Measurements from ENCODE around the gene CDK5. TPM values are rescaled to one million over a fixed set of nuclear protein-coding genes. Genes with fewer than 3 reads are reported as not detected.
"Not testable (repeated sequence)": the region's sequence is repeated elsewhere in the genome, so short reads cannot be mapped to it uniquely, and the experiment has no call there.

CDK5 gene
- total RNA-seq, 1 donor from 2014 or later: 47.9 TPM

DNA sequence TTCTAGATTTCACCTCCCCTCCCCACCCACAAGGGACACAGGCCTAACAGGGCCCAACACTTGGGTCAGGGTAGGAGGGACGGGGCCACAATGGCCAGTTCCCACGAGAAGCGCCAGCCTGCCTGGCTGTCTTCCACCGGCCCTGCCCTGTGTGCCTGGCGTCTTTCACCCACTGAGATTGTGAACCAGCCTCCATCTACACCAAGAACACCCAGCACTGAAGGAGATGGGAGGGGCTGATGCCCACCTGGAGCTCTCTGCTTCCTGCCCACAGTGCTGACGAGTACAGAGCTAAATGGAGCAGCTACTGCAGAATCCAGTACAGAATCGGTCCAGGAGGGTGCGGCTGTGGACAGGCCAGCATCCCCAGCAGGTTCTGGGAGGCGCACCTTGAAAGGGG, 11.7 kb downstream of the CDK5 start:
- Histone ChIP-seq H3K27ac (ENCODE audit: low read depth, low read length) (no peak overlapping the region), H3K36me3 (ENCODE audit: insufficient read depth, low read length) (no peaks in the 10 kb centered on the region), H3K4me3 (ENCODE audit: insufficient read depth, low read depth, low read length) (no peak overlapping the region), H3K4me2 (ENCODE audit: low read length) (no peak overlapping the region), H3K9ac (ENCODE audit: low read length) (no peak overlapping the region), H4K20me1 (ENCODE audit: insufficient read depth, low read length) (peaks cover 7% of the 10 kb centered on the region), H3K27me3 (ENCODE audit: insufficient read depth, low read length) (peaks cover 5% of the 10 kb centered on the region), H3K79me2 (ENCODE audit: insufficient read depth, low read length) (no peaks in the 10 kb centered on the region), H3K4me1 (ENCODE audit: insufficient read depth, low read length) (peaks cover 11% of the 10 kb centered on the region), H3K9me3 (ENCODE audit: insufficient read depth, low read depth, low read length) (no peaks in the 10 kb centered on the region), H2AFZ (ENCODE audit: low read depth, low read length) (no peak overlapping the region)
- H3K9me3 Mint-ChIP-seq (ENCODE audit: unreplicated experiment): no peaks in the 10 kb centered on the region
- no peak for FAIRE-seq
- H3K4me1 Mint-ChIP-seq (ENCODE audit: low read depth, unreplicated experiment): peaks cover 12% of the 10 kb centered on the region
- peaks cover 8% of the 10 kb centered on the region for H3K27me3 Mint-ChIP-seq (ENCODE audit: low read depth, unreplicated experiment)
- H3K36me3 Mint-ChIP-seq (ENCODE audit: low read depth, unreplicated experiment): peaks cover 8% of the 10 kb centered on the region
- DNase-seq (ENCODE audit: low read depth): no peak
- TF ChIP-seq, protein P1, sequence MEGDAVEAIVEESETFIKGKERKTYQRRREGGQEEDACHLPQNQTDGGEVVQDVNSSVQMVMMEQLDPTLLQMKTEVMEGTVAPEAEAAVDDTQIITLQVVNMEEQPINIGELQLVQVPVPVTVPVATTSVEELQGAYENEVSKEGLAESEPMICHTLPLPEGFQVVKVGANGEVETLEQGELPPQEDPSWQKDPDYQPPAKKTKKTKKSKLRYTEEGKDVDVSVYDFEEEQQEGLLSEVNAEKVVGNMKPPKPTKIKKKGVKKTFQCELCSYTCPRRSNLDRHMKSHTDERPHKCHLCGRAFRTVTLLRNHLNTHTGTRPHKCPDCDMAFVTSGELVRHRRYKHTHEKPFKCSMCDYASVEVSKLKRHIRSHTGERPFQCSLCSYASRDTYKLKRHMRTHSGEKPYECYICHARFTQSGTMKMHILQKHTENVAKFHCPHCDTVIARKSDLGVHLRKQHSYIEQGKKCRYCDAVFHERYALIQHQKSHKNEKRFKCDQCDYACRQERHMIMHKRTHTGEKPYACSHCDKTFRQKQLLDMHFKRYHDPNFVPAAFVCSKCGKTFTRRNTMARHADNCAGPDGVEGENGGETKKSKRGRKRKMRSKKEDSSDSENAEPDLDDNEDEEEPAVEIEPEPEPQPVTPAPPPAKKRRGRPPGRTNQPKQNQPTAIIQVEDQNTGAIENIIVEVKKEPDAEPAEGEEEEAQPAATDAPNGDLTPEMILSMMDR (IDR thresholded peaks at IDR 0.05; ENCODE audit: insufficient read depth, low read depth, low read length): no peak
- TF ChIP-seq EZH2 (IDR thresholded peaks at IDR 0.05; ENCODE audit: insufficient read depth, low read length): no peak
- no peak overlapping the region for H3K4me3 Mint-ChIP-seq (ENCODE audit: unreplicated experiment)
- no peak overlapping the region for H3K27ac Mint-ChIP-seq (ENCODE audit: unreplicated experiment)

DNA sequence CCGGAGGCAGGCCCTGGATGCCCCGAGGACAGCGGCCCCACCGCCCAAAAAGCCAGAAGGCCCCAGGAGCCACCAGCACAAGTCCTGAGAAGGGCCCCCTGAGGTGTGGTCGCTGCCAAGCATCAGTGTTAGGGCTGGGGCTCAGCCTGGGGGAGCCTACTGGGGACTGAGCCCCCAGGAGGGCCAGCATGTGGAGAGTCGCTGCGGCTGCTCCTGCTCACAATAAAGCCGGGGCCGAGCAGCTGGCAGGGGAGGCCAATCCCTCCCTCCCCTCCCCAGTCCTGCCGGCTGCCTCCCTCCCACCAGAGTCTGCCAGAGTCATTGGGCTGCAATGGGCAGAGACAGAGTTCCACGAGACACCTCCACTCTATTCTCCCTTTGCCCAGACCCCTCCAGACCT, 12.4 kb downstream of the CDK5 start:
- Mint-ChIP-seq H3K4me1 (ENCODE audit: low read depth, unreplicated experiment) (peaks cover 14% of the 10 kb centered on the region), H3K27me3 (ENCODE audit: low read depth, unreplicated experiment) (peaks cover 6% of the 10 kb centered on the region), H3K4me3 (ENCODE audit: unreplicated experiment) (no peak overlapping the region), H3K36me3 (ENCODE audit: low read depth, unreplicated experiment) (peaks cover 8% of the 10 kb centered on the region), H3K27ac (ENCODE audit: unreplicated experiment) (no peak overlapping the region), H3K9me3 (ENCODE audit: unreplicated experiment) (no peaks in the 10 kb centered on the region)
- FAIRE-seq (no peak), DNase-seq (ENCODE audit: low read depth) (no peak)
- H2AFZ ChIP-seq (ENCODE audit: low read depth, low read length): no peak overlapping the region
- H3K27me3 ChIP-seq (ENCODE audit: insufficient read depth, low read length): peaks cover 4% of the 10 kb centered on the region
- no peaks in the 10 kb centered on the region for H3K36me3 ChIP-seq (ENCODE audit: insufficient read depth, low read length)
- no peaks in the 10 kb centered on the region for H3K79me2 ChIP-seq (ENCODE audit: insufficient read depth, low read length)
- H4K20me1 ChIP-seq (ENCODE audit: insufficient read depth, low read length): peaks cover 6% of the 10 kb centered on the region
- no peak overlapping the region for H3K9ac ChIP-seq (ENCODE audit: low read length)
- no peak overlapping the region for H3K27ac ChIP-seq (ENCODE audit: low read depth, low read length)
- no peak overlapping the region for H3K4me3 ChIP-seq (ENCODE audit: insufficient read depth, low read depth, low read length)
- H3K9me3 ChIP-seq (ENCODE audit: insufficient read depth, low read depth, low read length): no peaks in the 10 kb centered on the region
- H3K4me2 ChIP-seq (ENCODE audit: low read length): no peak overlapping the region
- peaks cover 8% of the 10 kb centered on the region for H3K4me1 ChIP-seq (ENCODE audit: insufficient read depth, low read length)
- no peak for TF ChIP-seq EZH2 (IDR thresholded peaks at IDR 0.05; ENCODE audit: insufficient read depth, low read length)
- TF ChIP-seq, protein P1 (IDR thresholded peaks at IDR 0.05; ENCODE audit: insufficient read depth, low read depth, low read length): no peak

DNA sequence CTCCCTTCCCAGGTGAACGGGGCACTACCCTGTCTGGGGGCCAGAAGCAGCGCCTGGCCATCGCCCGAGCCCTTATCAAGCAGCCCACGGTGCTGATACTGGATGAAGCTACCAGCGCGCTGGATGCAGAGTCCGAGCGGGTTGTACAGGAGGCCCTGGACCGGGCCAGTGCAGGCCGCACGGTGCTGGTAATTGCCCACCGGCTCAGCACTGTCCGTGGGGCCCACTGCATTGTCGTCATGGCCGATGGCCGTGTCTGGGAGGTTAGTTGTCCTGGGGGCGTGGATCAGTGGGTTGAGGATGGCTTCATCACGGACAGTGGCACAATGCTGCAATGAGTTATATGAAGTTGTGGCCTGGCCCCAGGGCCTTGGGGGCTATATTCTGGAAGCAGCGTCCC, 13.7 kb downstream of the CDK5 start:
- H3K27me3 Mint-ChIP-seq (ENCODE audit: low read depth, unreplicated experiment): no peaks in the 10 kb centered on the region
- no peaks in the 10 kb centered on the region for H3K9me3 Mint-ChIP-seq (ENCODE audit: unreplicated experiment)
- H4K20me1 ChIP-seq (ENCODE audit: insufficient read depth, low read length): no peaks in the 10 kb centered on the region
- no peak overlapping the region for H3K4me3 ChIP-seq (ENCODE audit: insufficient read depth, low read depth, low read length)
- H3K9ac ChIP-seq (ENCODE audit: low read length): no peak overlapping the region
- no peak overlapping the region for H2AFZ ChIP-seq (ENCODE audit: low read depth, low read length)
- peaks cover 21% of the 10 kb centered on the region for H3K4me1 ChIP-seq (ENCODE audit: insufficient read depth, low read length)
- H3K27me3 ChIP-seq (ENCODE audit: insufficient read depth, low read length): no peaks in the 10 kb centered on the region
- FAIRE-seq (no peak), DNase-seq (ENCODE audit: low read depth) (no peak)
- H3K4me1 Mint-ChIP-seq (ENCODE audit: low read depth, unreplicated experiment): peaks cover 26% of the 10 kb centered on the region
- no peaks in the 10 kb centered on the region for H3K79me2 ChIP-seq (ENCODE audit: insufficient read depth, low read length)
- H3K36me3 ChIP-seq (ENCODE audit: insufficient read depth, low read length): no peaks in the 10 kb centered on the region
- H3K9me3 ChIP-seq (ENCODE audit: insufficient read depth, low read depth, low read length): no peaks in the 10 kb centered on the region
- H3K36me3 Mint-ChIP-seq (ENCODE audit: low read depth, unreplicated experiment): peaks cover 5% of the 10 kb centered on the region
- H3K27ac Mint-ChIP-seq (ENCODE audit: unreplicated experiment): no peak overlapping the region
- H3K4me3 Mint-ChIP-seq (ENCODE audit: unreplicated experiment): no peak overlapping the region
- H3K4me2 ChIP-seq (ENCODE audit: low read length): no peak overlapping the region
- TF ChIP-seq, protein P1 (IDR thresholded peaks at IDR 0.05; ENCODE audit: insufficient read depth, low read depth, low read length): no peak
- no peak for TF ChIP-seq EZH2 (IDR thresholded peaks at IDR 0.05; ENCODE audit: insufficient read depth, low read length)
- H3K27ac ChIP-seq (ENCODE audit: low read depth, low read length): no peak overlapping the region

DNA sequence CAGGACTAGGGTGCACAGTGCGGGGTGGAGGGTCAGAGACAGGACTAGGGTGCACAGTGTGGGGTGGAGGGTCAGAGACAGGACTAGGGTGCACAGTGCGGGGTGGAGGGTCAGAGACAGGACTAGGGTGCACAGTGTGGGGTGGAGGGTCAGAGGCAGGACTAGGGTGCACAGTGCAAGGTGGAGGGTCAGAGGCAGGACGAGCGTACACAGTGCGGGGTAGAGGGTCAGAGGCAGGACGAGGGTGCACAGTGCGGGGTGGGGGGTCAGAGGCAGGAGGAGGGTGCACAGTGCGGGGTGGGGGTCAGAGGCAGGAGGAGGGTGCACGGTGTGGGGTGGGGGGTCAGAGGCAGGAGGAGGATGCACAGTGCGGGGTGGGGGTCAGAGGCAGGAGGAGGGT, 14.2 kb downstream of the CDK5 start:
- not testable (repeated sequence) for H3K36me3 ChIP-seq (ENCODE audit: insufficient read depth, low read length); H2AFZ ChIP-seq (ENCODE audit: low read depth, low read length); H3K4me2 ChIP-seq (ENCODE audit: low read length); H3K27me3 Mint-ChIP-seq (ENCODE audit: low read depth, unreplicated experiment); H3K27ac Mint-ChIP-seq (ENCODE audit: unreplicated experiment); H3K4me3 Mint-ChIP-seq (ENCODE audit: unreplicated experiment); H4K20me1 ChIP-seq (ENCODE audit: insufficient read depth, low read length); H3K27me3 ChIP-seq (ENCODE audit: insufficient read depth, low read length); H3K4me3 ChIP-seq (ENCODE audit: insufficient read depth, low read depth, low read length); H3K36me3 Mint-ChIP-seq (ENCODE audit: low read depth, unreplicated experiment); H3K9me3 ChIP-seq (ENCODE audit: insufficient read depth, low read depth, low read length); FAIRE-seq; H3K27ac ChIP-seq (ENCODE audit: low read depth, low read length); H3K79me2 ChIP-seq (ENCODE audit: insufficient read depth, low read length); DNase-seq (ENCODE audit: low read depth); H3K9ac ChIP-seq (ENCODE audit: low read length); H3K9me3 Mint-ChIP-seq (ENCODE audit: unreplicated experiment)
- peaks cover 31% of the 10 kb centered on the region for H3K4me1 Mint-ChIP-seq (ENCODE audit: low read depth, unreplicated experiment)
- peaks cover 26% of the 10 kb centered on the region for H3K4me1 ChIP-seq (ENCODE audit: insufficient read depth, low read length)
